ENCODE data around the gene KRTAP5-2.
A peak's percentile ranks its signal among the peaks of the same experiment; 100 is the strongest.
"Not testable (repeated sequence)": the region's sequence is repeated elsewhere in the genome, so short reads cannot be mapped to it uniquely, and the experiment has no call there.

The KRTAP5-2 gene

DNA sequence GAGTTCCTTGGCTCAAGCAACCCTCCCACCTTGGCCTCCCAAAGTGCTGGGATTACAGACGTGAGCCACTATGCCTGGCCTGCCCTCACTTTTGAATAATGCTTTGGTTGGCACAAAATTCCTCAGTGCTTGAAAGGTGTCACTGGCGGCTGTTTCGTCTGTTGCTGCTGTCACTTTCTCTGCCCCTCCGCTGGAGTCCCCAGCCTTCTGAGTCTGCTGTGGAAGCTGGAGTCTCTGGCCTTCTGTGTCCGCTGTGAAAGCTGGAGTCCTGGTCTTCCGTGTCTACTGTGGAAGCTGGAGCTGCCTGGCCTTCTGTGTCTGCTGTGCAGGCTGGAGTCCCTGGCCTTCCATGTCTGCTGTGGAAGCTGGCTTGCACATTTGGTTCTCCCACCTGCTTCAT lies 8.1 kb downstream of the KRTAP5-2 start:
- DNase-seq (ENCODE audit: low spot score), result no peak

DNA sequence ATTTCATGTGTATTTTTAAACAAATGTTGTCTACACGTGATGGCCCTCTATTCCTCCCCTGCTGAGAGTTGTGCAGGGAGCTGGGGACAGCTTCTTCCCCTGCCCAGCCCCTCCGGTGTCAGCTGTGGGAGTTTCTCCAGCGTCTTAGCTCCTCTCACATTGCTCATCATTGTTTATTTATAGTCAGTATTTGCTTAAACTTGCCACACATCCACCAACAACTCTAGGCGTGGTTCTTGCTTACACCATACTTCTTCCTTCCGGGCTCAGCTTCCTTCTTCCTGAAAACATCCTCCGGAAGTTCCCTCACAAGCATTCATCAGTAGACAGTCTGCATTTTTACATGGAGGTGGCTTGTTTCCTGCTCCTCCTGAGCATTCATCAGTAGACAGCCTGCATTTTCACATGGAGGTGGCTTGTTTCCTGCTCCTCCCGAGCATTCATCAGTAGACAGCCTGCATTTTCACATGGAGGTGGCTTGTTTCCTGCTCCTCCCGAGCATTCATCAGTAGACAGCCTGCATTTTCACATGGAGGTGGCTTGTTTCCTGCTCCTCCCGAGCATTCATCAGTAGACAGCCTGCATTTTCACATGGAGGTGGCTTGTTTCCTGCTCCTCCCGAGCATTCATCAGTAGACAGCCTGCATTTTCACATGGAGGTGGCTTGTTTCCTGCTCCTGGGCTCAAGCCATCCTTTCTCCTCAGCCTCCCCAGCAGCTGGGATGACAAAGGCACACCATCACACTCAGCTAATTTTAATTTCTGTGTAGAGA lies 8.7 kb downstream of the KRTAP5-2 start:
- DNase-seq (ENCODE audit: low spot score), result not testable (repeated sequence)

- no peak for DNase-seq (ENCODE audit: low spot score)
Measured at GRCh38 chr11:1586699-1587098, 11.4 kb downstream of the KRTAP5-2 start.

DNA sequence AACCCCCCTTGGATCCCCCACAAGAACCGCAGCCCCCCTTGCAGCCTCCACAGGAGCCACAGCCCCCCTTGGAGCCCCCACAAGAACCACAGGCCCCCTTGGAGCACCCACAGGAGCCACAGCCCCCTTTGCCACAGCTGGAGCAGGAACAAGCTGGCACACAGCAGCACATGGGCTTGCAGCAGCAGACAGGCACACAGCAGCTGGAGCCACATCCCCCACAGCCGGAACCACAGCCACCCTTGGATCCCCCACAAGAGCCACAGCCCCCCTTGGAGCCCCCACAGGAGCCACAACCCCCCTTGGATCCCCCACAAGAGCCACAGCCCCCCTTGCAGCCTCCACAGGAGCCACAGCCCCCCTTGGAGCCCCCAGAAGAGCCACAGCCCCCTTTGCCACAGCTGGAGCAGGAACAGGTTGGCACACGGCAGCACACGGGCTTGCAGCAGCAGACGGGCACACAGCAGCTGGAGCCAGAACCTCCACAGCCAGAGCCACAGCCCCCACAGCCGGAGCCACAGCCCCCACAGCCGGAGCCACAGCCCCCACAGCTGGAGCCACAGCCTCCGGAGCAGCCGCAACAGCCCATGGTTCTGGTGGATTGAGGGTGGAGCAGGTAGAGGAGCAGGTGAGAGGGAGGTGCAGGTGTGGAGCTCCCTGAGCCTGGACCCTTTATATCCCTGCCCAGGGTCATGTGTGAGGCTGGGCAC lies 13.3 kb downstream of the KRTAP5-2 start, which contains the start of gene KRTAP5-1:
Gene KRTAP5-1 (minus strand): TSS at position 623 of the 710 bp plus-strand sequence. CDS start 34 bp downstream, at position 589.
- DNase-seq (ENCODE audit: low spot score), result not testable (repeated sequence)

DNA sequence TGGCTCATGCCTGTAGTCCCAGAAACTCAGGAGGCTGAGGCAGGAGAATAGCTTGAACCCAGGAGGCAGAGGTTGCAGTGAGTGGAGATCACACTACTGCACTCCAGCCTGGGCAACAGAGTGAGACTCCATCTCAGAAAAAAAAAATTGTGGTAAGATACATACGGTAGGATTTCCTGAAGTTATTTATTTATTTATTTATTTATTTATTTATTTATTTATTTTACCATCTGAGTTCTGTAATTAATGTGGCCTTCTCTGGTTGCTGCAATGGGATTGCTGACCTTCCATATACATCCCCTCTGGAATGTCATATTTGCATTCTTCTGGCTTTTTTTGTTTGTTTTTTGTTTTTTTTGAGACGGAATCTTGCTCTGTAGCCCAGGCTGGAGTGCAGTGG lies 15.2 kb downstream of the KRTAP5-2 start:
- not testable (repeated sequence) for DNase-seq (ENCODE audit: low spot score)

DNA sequence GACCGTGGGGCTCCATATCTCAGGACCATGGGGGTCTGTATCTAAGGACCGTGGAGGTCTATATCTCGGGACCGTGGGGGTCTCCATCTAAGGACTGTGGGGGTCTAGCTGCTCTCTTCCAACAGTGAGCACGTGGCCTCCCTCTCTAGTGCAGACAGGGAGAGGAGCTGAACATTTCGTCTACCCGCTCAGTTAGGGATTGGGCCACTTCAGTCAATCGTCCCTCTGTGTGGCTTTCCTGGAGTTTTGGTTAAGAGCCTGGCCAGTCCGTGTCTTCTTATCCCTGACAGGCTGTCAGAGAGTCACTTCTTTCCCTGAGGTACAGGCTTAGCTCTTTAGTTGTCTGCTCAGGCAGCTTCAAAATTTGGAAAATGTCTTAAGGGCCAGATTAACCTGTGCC lies 16.1 kb downstream of the KRTAP5-2 start:
- DNase-seq (ENCODE audit: low spot score), result no peak

GRCh38 chr11:1576825-1577224 lies 21.3 kb downstream of the KRTAP5-2 start:
- DNase-seq (ENCODE audit: low spot score), result no peak

DNA sequence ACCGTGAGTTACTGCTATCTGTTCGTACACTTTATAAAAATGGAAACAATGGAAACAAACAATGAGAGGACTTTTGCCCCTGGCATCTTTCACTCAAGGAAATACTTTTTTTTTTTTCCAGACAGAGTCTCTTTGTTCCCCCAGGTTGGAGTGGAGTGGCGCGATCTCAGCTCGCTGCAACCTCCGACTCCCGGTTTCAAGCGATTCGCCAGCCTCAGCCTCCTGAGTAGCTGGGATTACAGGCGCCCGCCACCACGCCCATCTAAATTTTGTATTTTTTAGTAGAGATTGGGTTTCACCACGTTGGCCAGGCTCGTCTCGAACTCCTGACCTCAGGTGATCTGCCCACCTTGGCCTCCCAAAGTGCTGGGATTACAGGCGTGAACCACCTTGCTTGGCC lies 22.3 kb downstream of the KRTAP5-2 start:
- DNase-seq (ENCODE audit: low spot score), result not testable (repeated sequence)

- DNase-seq (ENCODE audit: low spot score), result no peak
Measured at GRCh38 chr11:1574933-1575242, 23.2 kb downstream of the KRTAP5-2 start.

DNA sequence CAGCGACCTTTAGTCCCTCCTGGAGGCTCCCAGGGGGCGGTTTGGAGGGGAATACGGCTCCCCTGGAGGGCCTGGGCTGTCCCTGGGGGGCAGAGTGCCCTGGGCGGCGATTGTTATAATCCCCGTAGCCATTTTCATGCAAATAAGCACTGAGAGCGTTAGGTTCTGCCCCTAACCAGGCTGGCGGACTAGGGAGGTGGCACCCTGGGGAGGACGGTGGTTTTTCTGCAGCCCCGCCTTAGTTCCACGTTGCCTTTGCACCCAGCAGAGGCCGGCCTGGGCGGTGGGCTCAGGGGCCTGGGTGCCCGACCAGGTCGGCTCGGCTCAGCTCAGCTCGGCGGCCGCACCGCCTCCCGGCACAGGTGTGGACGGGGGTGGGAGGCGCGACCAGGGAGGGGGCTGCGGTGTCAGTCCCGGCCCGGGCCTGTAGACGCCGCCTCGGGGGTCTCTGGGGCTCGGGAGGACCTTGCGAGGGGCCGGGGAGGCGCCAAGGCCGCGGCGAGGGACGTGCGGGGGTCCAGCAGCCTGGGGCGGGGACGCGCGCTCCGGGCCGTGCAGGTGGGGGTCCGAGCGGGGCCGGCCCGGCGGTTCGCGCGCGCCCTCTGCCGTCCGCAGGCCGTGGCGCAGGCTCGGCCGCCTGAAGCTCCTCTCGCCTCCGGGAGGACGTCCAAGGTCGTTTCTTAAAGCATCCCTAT lies 23.7 kb downstream of the KRTAP5-2 start:
- DNase-seq (ENCODE audit: low spot score), result peak; percentile 75

DNA sequence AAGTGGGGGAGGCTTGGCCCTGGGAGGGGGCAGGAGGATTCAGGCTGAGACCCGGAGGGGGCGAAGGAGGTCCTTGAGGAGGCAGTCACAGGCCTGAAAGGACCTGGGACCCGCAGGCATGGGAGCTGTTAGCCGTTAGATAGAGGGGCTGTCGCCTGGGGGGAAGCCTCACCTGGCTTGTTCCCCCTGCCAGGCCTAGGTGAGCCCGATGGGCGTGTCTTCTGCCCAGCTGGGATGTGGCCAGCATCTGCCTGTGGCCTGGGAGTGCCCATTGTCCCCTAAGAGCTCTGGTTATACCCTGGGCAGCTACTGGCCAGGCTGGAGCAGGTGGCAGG lies 24.2 kb downstream of the KRTAP5-2 start:
- no peak for DNase-seq (ENCODE audit: low spot score)

- DNase-seq (ENCODE audit: low spot score), result peak; percentile 59
Measured at GRCh38 chr11:1573077-1573902, 24.8 kb downstream of the KRTAP5-2 start.

- DNase-seq (ENCODE audit: low spot score), result peak; percentile 91
Measured at GRCh38 chr11:1572197-1573076, 25.7 kb downstream of the KRTAP5-2 start, which contains the start of gene DUSP8. DUSP8 (minus strand) TSS chr11:1572271; CDS start chr11:1565826, 6,445 bp downstream.

DNA sequence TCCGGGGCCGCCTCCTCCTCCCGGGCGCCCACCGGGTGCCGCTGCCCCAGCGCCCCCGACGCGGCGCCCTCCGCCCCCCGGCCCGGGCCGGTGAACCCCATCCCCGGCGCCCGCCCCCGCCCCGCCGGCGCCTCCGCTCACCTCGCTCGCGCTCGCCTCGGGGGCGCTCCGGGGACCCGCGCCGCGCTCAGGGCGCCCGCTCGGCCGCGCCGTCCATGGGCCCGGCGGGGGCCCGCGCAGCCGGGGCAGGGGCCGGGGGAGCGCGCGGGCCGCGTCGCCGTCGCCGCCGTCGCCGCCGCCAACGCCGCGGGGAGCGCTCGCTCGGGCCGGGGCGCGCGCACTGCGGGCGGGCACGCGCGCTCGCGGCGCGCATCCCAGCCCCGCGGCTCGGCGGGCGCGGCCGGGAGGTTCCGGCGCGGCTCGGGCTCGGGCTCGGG lies 26.3 kb downstream of the KRTAP5-2 start:
- no peak for DNase-seq (ENCODE audit: low spot score)

GRCh38 chr11:1570896-1571759 lies 27.0 kb downstream of the KRTAP5-2 start:
- DNase-seq (ENCODE audit: low spot score), result peak; percentile 65

DNA sequence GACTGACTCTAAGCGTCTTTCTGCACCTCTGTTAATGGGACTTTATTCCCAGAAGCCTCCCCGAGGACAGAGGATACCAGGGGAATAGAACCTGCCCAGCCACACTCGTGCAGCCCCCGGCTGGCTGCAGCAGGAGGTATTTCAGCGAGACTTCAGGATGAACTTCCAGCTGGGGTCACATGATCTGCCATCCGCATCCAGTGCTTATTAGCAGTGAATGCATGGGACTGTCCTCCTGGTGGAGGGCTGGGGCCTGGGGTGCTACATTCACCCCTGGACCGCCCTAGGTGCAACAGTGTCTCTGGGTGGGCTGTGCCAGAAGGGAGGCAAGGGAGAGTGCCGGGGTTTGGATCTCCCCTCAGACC lies 27.6 kb downstream of the KRTAP5-2 start:
- DNase-seq (ENCODE audit: low spot score), result no peak

DNA sequence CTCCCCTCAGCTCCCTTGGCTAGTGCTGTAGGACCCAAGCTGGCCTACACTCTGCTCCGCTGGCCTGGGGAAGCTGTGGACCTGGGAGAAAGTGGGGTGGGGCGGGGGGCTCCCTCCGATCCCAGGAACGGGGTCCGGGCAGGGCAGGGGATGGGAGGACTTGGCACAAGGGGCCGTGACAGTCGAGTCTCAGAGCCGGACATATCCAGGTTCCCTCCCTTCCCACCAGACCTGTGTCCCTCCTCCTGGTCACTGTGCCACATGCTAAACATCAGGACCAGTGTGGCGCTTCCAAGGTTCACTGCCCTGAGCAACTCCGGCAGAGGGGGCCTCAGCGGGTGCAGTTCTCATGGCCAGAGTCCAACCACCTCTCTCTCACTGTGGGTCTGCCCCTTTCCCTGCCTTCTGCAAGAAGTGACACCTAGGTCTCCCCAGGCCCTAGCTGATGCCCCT lies 28.1 kb downstream of the KRTAP5-2 start:
- no peak for DNase-seq (ENCODE audit: low spot score)

DNA sequence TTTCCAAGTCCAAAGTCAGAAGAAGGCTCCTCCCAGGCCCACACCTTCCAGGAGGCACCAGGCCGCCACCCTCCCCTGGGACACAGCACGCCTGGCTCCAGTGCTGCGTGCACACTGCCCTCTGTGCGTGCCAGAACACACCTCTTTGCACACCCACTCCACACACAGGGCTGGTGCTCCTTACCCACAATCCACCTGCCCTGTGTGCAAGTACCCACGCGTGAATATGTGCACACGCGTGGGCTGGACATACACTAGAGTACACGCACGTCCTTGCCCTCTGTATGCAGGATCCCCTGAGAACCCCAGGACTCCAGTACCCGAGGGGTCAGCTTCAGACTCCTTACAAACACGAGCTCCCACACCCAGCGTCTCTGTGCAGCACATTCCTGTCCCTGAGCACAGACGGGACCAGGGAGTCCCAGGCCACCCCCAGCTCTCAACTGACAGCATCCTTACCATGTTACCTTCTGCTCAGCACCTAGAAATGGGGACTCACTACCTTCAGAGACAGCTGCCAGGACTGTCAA lies 28.8 kb downstream of the KRTAP5-2 start:
- no peak for DNase-seq (ENCODE audit: low spot score)

GRCh38 chr11:1568441-1568911 lies 29.6 kb downstream of the KRTAP5-2 start:
- DNase-seq (ENCODE audit: low spot score), result peak; percentile 59

GRCh38 chr11:1567721-1568100 lies 30.4 kb downstream of the KRTAP5-2 start:
- no peak for DNase-seq (ENCODE audit: low spot score)
